ENCODE data around the gene UBR7. TPM values are rescaled to one million over a fixed set of nuclear protein-coding genes. Genes with fewer than 3 reads are reported as not detected.

UBR7 gene
- total RNA-seq, 1 experiment from 2014 or later: 23.9 TPM

DNA sequence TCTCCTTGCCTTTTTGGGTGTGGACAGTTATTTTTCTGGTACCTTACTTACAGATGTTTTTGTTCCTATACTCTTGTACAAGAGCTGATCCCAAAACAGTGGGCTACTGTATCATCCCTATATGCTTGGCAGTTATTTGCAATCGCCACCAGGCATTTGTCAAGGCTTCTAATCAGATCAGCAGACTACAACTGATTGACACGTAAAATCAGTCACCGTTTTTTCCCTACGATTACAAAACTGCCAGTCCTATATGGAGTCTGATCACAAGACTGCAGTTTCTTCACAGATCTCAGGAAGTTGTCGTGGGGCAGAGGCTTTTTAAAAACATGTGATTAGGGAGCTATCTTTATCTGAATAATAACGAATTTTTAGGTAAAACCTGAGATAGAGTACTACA lies 20.6 kb upstream of the UBR7 start (continued):
- TF ChIP-seq RAD21 (IDR thresholded peaks at IDR 0.05; ENCODE audit: low read depth): no peak

DNA sequence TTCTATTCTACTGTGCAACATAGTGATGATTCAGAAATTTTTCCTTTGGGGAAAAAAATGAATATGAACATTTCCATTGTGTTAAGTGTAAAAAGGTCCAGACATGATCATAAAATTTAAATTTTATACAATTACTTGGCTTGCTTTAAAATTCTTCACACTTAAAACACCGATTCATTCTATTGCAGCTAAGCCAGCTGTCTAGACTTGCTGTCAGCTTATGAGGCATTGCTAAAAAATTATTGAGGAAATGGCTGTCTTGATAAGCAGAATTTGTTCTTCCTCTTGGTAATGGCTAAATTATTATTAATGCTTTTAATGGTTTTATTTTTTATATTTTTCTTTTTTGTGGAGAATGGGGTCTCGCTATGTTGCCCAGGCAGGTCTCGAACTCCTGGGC lies 20.1 kb upstream of the UBR7 start:
- ChIA-PET CTCF (interaction anchor here (1.4 kb wide), 1 partner anchor 20 kb away, joined by 3 read pairs; the partner anchor contains the start of genes GON7 and UBR7), POLR2A (no interaction called here), RAD21 (ENCODE audit: low non-redundant PET in 1 of 2, low total read pairs in 2 of 2, uncharacterized antibody in 2 of 2, unreplicated experiment in 2 of 2) (no interaction called here)
- Histone ChIP-seq H4K20me1 (ENCODE audit: insufficient read depth) (no peaks in the 10 kb centered on the region), H3K9ac (ENCODE audit: low read length) (no peak overlapping the region), H3K9me2 (ENCODE audit: insufficient read depth) (no peaks in the 10 kb centered on the region), H3K4me2 (ENCODE audit: low read length) (no peak overlapping the region), H3K9me3 (ENCODE audit: control insufficient read depth in 1 of 2, insufficient read depth in 1 of 2, low read depth in 1 of 2, low read length in 2 of 2) (no peaks in the 10 kb centered on the region), H3K79me2 (ENCODE audit: insufficient read depth, low read length) (peaks cover 36% of the 10 kb centered on the region), H3K4me3 (replicated peaks in 1 of 2; ENCODE audit: low read depth in 1 of 2, low read length in 2 of 2) (no peak overlapping the region), H3K36me3 (ENCODE audit: control insufficient read depth in 1 of 2, insufficient read depth in 2 of 2, low read length in 2 of 2) (peaks cover 0 to 17% of the 10 kb centered on the region in 2 experiments), H3K27me3 (ENCODE audit: insufficient read depth, low read length) (no peaks in the 10 kb centered on the region), H3K4me1 (ENCODE audit: control insufficient read depth in 1 of 2, insufficient read depth in 2 of 2, low read length in 2 of 2) (peaks cover 2 to 16% of the 10 kb centered on the region in 2 experiments; a peak in 3 of 4 replicates), H3K27ac (ENCODE audit: low read depth, low read length) (no peak overlapping the region), H2AFZ (ENCODE audit: low read depth, low read length, poor library complexity, severe bottlenecking) (no peak overlapping the region)
- ATAC-seq (no peak), DNase-seq (ENCODE audit: low read depth, low spot score) (no peak)
- TF ChIP-seq FOSL1 (IDR thresholded peaks at IDR 0.05; ENCODE audit: low read depth): no peak
- TF ChIP-seq SIN3A (IDR thresholded peaks at IDR 0.05; ENCODE audit: low read depth): no peak
- no peak for TF ChIP-seq POLR2AphosphoS5 (IDR thresholded peaks at IDR 0.05; ENCODE audit: low read depth, low read length)
- TF ChIP-seq, protein P1, sequence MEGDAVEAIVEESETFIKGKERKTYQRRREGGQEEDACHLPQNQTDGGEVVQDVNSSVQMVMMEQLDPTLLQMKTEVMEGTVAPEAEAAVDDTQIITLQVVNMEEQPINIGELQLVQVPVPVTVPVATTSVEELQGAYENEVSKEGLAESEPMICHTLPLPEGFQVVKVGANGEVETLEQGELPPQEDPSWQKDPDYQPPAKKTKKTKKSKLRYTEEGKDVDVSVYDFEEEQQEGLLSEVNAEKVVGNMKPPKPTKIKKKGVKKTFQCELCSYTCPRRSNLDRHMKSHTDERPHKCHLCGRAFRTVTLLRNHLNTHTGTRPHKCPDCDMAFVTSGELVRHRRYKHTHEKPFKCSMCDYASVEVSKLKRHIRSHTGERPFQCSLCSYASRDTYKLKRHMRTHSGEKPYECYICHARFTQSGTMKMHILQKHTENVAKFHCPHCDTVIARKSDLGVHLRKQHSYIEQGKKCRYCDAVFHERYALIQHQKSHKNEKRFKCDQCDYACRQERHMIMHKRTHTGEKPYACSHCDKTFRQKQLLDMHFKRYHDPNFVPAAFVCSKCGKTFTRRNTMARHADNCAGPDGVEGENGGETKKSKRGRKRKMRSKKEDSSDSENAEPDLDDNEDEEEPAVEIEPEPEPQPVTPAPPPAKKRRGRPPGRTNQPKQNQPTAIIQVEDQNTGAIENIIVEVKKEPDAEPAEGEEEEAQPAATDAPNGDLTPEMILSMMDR (IDR thresholded peaks at IDR 0.05 in 2 of 3, conservative IDR thresholded peaks at IDR 0.05 in 1 of 3; ENCODE audit: borderline replicate concordance in 1 of 3, insufficient read depth in 1 of 3, low read depth in 2 of 3, low read length in 2 of 3): no peak
- no peak for TF ChIP-seq SRF (IDR thresholded peaks at IDR 0.05; ENCODE audit: low read depth)
- TF ChIP-seq EGR1 (IDR thresholded peaks at IDR 0.05; ENCODE audit: low read depth): no peak
- no peak for TF ChIP-seq CBX3 (IDR thresholded peaks at IDR 0.05; ENCODE audit: low read depth)
- TF ChIP-seq, protein P2, sequence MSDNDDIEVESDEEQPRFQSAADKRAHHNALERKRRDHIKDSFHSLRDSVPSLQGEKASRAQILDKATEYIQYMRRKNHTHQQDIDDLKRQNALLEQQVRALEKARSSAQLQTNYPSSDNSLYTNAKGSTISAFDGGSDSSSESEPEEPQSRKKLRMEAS (IDR thresholded peaks at IDR 0.05): no peak
- no peak for TF ChIP-seq ZFX (IDR thresholded peaks at IDR 0.05)
- no peak for TF ChIP-seq ELF1 (IDR thresholded peaks at IDR 0.05; ENCODE audit: borderline replicate concordance, low read depth)
- no peak for TF ChIP-seq CEBPB (IDR thresholded peaks at IDR 0.05; ENCODE audit: low read depth)
- no peak for TF ChIP-seq YY1 (IDR thresholded peaks at IDR 0.05; ENCODE audit: extremely low read depth, insufficient replicate concordance, low read depth, low read length)
- TF ChIP-seq POLR2A (IDR thresholded peaks at IDR 0.05; ENCODE audit: borderline replicate concordance, extremely low read depth, insufficient read depth, insufficient read length): no peak
- TF ChIP-seq JUND (IDR thresholded peaks at IDR 0.05): no peak
- BruUV-seq (replicated peaks): no TSS peak
- intact Hi-C loops (cut with micrococcal nuclease): no loop called here
